AG08395 (cell line): ENCODE results near the gene MYO18B.

ENCODE experiments used
- DNase-seq: peaks from one replicate; pipeline ENCODE4 v3.0.0; 2012; ENCODE audit warnings: mixed read lengths, low spot score

Gene MYO18B

GRCh38 chr22:25997886-25998775, 256.1 kb downstream of the MYO18B start:
- no peak for DNase-seq

DNA sequence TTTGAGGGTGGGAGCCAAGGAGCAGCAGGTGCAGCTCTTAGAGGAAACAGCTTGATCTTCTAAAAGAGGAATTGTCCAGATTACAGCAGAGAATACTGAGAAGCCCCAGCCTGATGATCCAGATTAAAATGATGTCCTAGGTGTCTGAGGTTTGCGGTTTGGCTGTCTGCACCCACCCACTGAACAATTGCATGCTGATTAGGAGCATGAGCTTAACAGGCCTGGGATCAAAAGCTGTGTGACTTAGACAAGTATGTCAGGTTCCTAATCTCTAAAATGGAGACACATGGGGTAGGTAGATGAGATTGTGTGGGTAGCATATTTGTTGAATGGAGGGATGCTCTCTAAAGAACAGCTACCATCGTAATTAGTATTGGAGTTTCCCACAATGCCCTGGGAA, 260.5 kb downstream of the MYO18B start:
- DNase-seq, result no peak

DNA sequence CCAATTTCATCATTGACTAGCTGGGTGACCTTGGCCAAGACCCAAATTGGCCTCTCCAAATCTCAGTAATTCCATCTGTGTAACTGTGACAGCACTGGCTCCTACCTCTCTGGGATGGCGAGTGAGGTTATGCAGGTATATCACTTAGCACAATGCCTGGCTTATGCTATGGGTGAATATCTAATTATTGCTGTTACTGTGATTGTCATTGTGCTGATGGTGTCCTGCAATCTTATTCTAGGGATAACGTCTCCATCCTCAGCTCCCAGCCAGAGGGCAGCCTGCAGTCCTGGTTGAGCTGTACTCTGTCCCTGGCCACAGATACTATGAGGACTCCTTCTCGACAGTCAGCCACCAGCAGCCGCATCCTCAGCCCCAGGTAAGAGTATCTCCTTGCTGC, 262.5 kb downstream of the MYO18B start:
- DNase-seq, result no peak

- DNase-seq, result no peak
Observed at GRCh38 chr22:26008587-26008986, 266.6 kb downstream of the MYO18B start.

- DNase-seq, result no peak
Observed at GRCh38 chr22:26016916-26017315, 274.9 kb downstream of the MYO18B start.

- no peak for DNase-seq
Observed at GRCh38 chr22:26017932-26018331, 275.9 kb downstream of the MYO18B start.

- DNase-seq, result no peak
Observed at GRCh38 chr22:26019596-26019995, 277.6 kb downstream of the MYO18B start.

- no peak for DNase-seq
Observed at GRCh38 chr22:26021516-26021915, 279.5 kb downstream of the MYO18B start.

DNA sequence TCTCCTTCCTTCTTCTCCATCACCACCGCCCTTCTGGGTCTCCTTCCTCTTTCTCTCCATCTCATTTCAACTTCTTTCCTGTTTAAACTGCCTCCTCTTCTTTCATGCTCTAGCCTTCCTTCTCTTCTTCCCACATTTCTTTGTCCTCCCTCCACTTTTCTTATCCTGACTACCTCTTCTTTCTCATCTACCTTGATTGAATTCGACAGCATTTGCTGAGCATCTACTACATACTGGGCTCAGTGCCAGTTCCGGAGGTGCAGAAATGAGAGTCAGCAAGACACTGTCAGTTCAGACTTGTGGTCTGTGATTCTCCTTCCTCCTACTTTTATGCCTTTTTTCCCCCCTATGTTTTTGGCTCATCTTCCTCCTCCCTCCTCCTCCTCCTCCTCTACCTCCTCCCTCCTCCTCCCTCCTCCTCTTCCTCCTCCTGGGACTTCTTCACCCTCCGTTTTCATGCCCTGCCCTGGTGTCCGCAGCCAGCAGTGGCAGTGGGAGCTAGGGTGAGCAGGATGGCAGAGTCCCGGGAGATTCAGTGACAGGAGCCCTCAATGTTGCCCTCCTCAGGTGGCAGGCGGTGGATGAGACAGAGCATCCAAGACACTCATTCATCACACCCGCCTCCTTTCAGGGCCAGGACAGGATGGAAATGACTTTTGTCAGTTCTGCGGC, 281.3 kb downstream of the MYO18B start:
- no peak for DNase-seq

GRCh38 chr22:26025626-26026025, 283.6 kb downstream of the MYO18B start:
- DNase-seq, result no peak

- DNase-seq, result no peak
Observed at GRCh38 chr22:26027341-26027740, 285.4 kb downstream of the MYO18B start.

- DNase-seq, result no peak
Observed at GRCh38 chr22:26031641-26032040, 289.7 kb downstream of the MYO18B start.

DNA sequence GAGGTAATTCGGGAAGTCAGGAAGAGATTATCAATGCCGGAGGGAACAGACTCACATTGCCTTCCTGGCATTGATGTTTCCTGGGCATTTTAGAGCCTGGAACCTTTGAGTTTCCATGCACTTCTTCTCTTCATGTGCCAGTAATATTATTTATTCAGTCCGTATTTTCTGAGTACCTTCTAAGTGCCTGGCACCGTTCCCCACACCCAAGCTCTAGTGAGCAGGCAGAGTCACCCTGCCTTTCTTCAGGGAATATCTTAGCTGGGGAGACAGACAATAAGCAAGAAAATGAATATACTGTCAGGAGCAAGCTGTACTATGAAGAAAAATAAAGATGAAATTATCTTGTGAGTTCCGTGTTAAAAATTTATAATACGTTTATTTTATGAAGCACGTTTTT, 291.1 kb downstream of the MYO18B start:
- no peak for DNase-seq

DNA sequence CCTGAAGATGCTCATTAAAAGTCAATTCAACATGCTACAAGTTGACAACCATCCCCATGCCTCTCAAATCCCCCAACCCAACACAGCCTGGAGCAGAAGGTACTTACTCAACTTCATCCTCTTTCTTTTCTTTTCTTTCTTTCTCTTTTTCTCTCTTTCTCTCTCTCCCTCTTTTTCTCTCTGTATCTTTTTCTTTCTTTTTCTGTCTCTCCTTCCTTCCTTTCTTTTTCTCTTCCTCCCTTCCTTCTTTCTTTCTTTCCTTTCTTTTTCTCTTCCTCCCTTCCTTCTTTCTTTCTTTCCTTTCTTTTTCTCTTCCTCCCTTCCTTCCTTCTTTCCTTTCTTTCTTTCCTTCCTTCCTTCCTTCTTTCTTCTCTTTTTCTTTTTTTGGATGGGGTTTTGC, 291.6 kb downstream of the MYO18B start:
- no peak for DNase-seq

DNA sequence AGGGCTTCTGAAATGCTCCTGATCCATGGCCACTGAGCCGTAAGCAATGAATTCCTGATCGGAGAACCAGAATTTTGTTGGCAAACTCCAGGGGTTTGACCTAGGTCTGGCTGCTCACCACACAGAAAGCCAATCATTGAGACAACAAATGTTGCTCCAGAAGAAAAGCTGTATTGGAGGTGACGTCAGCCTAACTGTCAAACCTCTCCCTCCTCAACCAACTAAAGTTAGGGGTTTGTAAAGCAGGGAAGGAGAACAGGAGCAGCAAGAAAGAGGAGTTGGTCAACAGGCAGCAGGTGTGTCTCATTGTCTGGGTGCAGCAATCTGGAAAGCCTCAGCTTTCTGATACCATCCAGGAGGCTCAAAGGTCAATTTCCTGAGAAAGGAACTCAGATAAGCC, 293.5 kb downstream of the MYO18B start:
- DNase-seq, result no peak

DNA sequence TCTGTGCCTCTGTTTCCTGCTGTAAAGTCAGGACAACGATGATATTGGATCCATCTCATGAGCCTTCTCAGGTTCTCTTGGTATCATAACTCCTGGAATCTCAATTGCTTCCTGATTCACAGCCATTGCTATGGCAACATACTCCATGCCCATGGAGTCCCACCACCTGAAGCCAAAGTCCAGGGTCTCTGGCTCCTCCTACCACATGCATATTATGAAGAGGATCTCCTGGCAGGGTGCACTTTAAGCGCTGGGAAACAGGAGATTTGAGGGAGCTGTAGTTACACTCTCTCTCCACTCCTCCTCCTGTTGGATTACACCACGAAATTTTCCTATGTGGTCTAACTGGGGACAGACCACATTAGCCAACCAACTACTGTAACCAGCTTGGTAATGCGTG, 296.4 kb downstream of the MYO18B start:
- DNase-seq, result no peak

DNA sequence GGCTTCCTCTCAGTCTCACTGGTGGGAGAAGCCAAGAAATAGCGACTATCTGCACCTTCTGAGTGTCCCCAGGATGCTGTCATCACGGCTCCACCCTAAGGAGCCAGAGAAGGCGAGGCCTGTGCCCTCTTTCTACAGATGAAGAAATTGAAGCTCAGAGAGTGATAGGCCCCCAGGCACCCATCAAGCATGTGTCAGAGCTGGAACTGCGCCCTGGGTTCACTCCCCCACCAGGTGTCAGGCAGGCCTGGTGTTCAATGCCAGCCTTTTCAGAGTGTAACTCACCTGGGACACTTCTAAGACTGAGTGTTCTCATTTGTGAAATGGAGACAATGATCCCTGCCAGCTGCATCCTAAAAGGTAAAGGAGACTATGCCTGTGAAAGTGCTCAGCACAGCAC, 299.9 kb downstream of the MYO18B start:
- no peak for DNase-seq

DNA sequence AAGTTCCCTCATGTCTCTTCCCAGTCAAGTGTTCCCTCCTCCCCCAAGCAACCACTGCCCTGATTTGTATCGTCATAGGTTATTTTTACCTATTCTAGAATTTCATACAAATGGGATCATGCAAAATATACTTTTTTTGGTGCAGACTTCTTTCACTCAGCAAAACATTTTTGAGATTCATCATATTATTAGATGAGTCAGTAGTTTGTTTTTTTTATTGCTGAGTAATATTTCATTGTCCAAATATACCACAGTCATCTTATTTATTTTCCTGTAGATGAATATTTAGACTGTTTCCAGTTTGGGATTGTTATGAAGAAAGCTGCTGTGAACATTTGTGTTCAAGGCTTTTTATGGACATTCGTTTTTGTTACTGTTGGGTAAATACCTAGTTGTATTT, 301.0 kb downstream of the MYO18B start:
- DNase-seq, result no peak

DNA sequence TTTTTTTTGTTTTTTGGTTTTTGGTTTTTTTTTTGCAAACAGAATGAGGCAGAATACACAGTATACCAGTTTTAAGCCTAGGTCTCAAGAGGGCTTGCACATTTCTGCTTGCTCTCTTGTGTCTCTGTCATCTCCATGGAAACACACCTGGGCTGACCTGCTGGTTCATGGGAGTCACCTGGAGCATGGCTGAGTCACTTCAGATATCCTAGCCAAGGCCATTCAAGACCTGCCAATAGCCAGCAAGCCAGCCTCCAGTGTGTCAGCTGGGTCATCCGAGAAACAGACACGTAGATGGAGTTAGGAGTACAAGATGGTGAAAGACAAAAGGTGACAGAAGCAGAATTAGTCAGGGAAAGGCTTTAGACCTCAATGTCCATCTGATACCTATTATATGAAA, 303.1 kb downstream of the MYO18B start:
- DNase-seq, result no peak

GRCh38 chr22:26045860-26046259, 303.9 kb downstream of the MYO18B start:
- DNase-seq, result no peak

DNA sequence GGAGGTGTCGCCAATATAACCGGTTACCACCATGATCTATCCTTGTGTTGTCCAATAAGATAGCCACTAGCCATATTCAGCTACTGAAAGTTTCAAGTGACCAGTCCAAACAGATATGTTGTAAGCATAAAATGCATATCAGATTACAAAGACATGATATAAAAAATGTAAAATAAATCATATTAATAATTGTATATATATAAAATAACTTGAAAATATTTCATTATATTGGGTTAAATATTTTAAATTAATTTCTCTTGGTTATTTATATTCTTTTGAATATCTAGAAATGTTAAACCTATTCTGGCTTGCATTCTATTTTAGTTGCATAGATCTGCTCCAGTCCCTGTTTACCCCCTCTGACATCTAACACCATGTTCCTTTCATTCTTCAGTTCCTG, 305.5 kb downstream of the MYO18B start:
- DNase-seq, result no peak

DNA sequence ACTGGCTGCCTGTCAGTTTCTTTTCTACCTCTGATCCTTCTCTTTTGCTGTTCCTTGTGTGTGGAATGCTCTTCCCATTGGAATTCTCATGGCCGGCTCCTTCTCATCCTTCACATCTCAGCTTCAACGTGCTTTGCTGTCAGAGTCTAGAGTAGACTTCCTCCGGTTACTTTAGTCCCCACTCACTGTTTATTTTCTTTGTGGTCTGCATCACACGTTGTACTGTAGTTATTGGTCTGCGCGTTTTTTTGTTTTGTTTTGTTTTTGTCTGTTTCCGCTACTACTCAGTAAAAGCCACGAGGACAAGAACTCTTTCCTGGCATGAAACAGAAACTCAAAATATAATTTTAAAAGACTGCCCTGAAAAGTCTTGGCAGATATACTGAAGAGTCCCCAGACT, 305.9 kb downstream of the MYO18B start:
- DNase-seq, result no peak

DNA sequence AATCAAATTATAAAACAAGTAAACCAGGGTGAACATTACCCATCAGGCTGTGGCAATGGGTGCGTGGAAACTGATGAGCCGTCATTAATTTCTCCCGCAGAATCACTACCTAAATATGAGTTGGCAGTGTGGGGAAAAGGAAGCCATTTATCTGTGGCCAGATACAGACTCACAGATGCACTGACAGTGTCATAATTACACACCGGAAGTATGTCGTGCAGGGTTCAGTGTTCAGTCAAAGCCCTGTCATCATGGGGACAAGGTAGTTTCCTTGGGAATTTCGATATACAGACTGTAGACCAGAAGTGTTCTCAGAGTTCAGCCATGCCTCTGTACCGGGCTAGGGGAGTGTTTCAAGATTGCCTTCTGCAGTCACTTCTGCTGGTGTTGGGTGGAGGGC, 308.1 kb downstream of the MYO18B start:
- DNase-seq, result no peak
